ENCODE data around the gene XRCC5.

DNA sequence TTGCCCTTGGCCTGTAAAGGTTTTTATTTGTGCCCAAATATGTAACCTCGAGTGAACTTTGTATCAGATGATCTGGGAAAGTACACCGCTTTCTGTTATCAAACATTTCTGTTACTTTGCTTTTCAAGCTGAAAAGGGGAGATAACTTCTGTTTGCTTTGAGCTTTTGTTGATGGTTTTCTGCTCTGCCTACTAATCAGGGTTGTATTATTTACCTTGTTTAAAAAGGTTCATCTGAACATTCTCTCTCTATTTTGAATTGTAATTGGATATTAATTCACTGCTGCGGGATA lies 79.4 kb downstream of the XRCC5 start:
- TF ChIP-seq SMC3 (conservative IDR thresholded peaks at IDR 0.05; ENCODE audit: poor library complexity), result no peak
- no peak for TF ChIP-seq EZH2 (IDR thresholded peaks at IDR 0.05; ENCODE audit: borderline replicate concordance, insufficient read depth, low read length, poor library complexity, severe bottlenecking)

All from neural cell (in vitro differentiated cells).